Hepatocyte (in vitro differentiated cells): ENCODE results near the gene CEACAM8.

ENCODE experiments used
- CTCF ChIP-seq: fragments of 200-600 bp; sonication (generic); IDR thresholded peaks from 2 replicates; pipeline ENCODE4 v1.5.1; 2016; ENCODE audit warnings: antibody characterized with exemption, mild to moderate bottlenecking; ENCODE audit not compliant: poor library complexity
- EZH2phosphoT487 ChIP-seq: fragments of 200-600 bp; sonication (generic); IDR thresholded peaks from one replicate; pipeline ENCODE4 v1.6.1; 2018; ENCODE audit warnings: antibody characterized with exemption, mild to moderate bottlenecking, low read depth, moderate library complexity; ENCODE audit not compliant: unreplicated experiment, severe bottlenecking

DNA sequence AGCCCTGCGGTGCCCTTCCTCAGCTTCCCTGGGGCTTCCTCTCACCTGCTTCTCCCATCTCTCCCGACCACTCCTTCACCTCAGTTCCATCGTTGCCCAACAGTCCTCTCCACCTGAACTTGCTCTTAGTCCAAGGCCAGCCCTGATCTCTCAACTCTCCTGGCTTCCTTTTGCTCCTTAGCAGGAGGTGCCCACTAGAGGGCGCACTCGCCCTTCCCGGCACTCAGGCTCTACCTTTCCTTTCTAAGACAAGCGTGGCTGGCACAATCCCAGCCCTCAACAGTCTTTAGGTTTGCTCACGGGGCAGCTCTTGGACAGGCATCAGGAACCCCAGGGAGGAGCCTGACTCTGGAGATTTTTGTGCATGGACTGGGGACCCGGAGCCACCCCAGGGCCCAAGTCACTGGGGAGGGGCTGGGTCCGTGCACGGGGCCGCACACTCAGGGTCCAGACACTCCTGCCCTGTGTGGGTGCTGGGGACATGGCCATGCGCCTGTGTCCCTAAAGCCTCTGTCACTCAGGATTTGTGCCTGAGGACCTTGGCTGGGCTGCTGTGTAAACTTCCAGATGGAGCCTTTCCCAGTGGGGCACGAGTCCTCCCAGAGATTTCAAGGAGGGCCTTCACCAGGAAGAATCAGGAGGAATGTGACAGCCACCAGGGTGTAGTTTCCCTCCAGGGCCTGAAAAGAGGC, 12.1 kb upstream of the CEACAM8 start:
- TF ChIP-seq CTCF (peak; percentile 30), EZH2phosphoT487 (no peak)
